ENCODE results near the gene KHK. TPM values are rescaled to one million over a fixed set of nuclear protein-coding genes. Genes with fewer than 3 reads are reported as not detected.

The KHK gene
- 1 to 10 TPM; 1.9 to 5.5 (median 3.2) TPM for total RNA-seq
- 1.7 TPM for polyA plus RNA-seq
- long read RNA-seq, donor 1, transcript KHK-202 (8 exons, 2,411 nt), result major isoform, 7 of 9 reads
- long read RNA-seq, donor 1, partial matches to known transcripts, result 0 of 9 reads
- long read RNA-seq, donor 1, other reads (novel, unspliced or antisense), result 2 of 9 reads
- long read RNA-seq, donor 2, partial matches to known transcripts, result 0 of 3 reads
- long read RNA-seq, donor 2, other reads (novel, unspliced or antisense), result 0 of 3 reads
- long read RNA-seq, donor 3, transcript KHK-202 (8 exons, 2,411 nt), result major isoform, 15 of 23 reads
- long read RNA-seq, donor 3, partial matches to known transcripts, result 1 of 23 reads
- long read RNA-seq, donor 3, other reads (novel, unspliced or antisense), result 7 of 23 reads
- long read RNA-seq, donor 4, partial matches to known transcripts, result 0 of 2 reads
- long read RNA-seq, donor 4, other reads (novel, unspliced or antisense), result 0 of 2 reads

GRCh38 chr2:27086724-27087593 lies at the start of gene KHK:
Gene KHK, plus strand, starts transcription at chr2:27086772. Its CDS starts 488 bp downstream, at chr2:27087260.
- H3K4me1 ChIP-seq (ENCODE audit: control insufficient read depth, insufficient read depth, low read length), result no peaks in the 10 kb centered on the region
- peak; percentile 69 to 86 (median 85) for DNase-seq

GRCh38 chr2:27038012-27038411 lies 48.6 kb upstream of the KHK start:
- no peaks in the 10 kb centered on the region for H3K27me3 ChIP-seq (ENCODE audit: control insufficient read depth, insufficient read depth)
- no peaks in the 10 kb centered on the region for H3K4me1 ChIP-seq (ENCODE audit: control insufficient read depth, insufficient read depth, low read length)
- no peak overlapping the region for H3K4me3 ChIP-seq (ENCODE audit: low read length)
- no peaks in the 10 kb centered on the region for H3K9me3 ChIP-seq (ENCODE audit: control insufficient read depth, low read length)
- DNase-seq, result no peak
- no peak for ATAC-seq
- no peak overlapping the region for H3K27ac ChIP-seq (ENCODE audit: low read length)
- WGBS, result 88% methylated on average over 6 of the region's 6 CpGs
- intact Hi-C loops (cut with DNase I), result loop anchor here in 2 of 4 donors (10.0 kb wide), 1 partner anchor 47 kb away; the partner anchor contains the start of gene KHK (in 2 of the 2)

More at GRCh38 chr2:27086724-27087593, at the start of gene KHK:
- H3K27me3 ChIP-seq (ENCODE audit: control insufficient read depth, insufficient read depth), result no peaks in the 10 kb centered on the region
- H3K27ac ChIP-seq (ENCODE audit: low read length), result peak within 1 kb of the TSS; percentile 67
- H3K9me3 ChIP-seq (ENCODE audit: control insufficient read depth, low read length), result no peaks in the 10 kb centered on the region
- WGBS, result 11% methylated on average over 54 of the region's 54 CpGs
- peak; percentile 24 to 38 for ATAC-seq
- intact Hi-C loops (cut with DNase I), result loop anchor here (5.0 to 10.0 kb wide), 5 partner anchors 35 to 125 kb away; partner anchors contain the start of genes TMEM214 (in 3 of the 4) and AGBL5 (in 1 of the 4)
- H3K4me3 ChIP-seq (ENCODE audit: low read length), result peak within 1 kb of the TSS; percentile 74

DNA sequence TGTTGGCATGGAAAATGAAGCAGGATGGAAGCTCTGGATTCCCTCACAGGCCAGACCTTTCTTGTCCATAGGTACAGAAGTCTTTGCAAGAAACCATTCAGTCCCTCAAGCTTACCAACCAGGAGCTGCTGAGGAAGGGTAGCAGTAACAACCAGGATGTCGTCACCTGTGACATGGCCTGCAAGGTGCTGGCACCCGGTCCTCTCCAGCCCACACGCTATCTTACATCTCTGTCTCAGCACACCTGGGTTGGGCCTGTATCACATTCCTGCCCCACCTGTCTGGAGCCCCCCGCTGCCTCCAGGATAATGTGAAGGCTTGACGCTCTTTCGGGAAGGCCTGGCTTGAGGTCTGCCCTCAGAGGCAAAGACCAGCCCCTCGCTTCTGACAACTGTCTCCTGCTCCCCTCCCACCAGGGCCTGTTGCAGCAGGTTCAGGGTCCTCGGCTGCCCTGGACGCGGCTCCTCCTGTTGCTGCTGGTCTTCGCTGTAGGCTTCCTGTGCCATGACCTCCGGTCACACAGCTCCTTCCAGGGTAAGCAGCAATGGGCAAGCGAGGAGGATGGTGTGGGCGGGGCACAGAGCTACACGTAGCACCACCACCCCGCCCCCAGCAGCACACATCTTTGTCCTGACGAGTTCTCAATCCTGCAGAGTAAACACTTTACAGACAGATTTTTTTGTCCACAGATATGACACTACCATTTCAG lies 47.8 kb upstream of the KHK start:
- DNase-seq (no peak), ATAC-seq (no peak)
- Histone ChIP-seq H3K9me3 (ENCODE audit: control insufficient read depth, low read length) (no peaks in the 10 kb centered on the region), H3K4me1 (ENCODE audit: control insufficient read depth, insufficient read depth, low read length) (no peaks in the 10 kb centered on the region), H3K4me3 (ENCODE audit: low read length) (no peak overlapping the region), H3K27me3 (ENCODE audit: control insufficient read depth, insufficient read depth) (no peaks in the 10 kb centered on the region), H3K27ac (ENCODE audit: low read length) (no peak overlapping the region)
- intact Hi-C loops (cut with DNase I), result loop anchor here in 2 of 4 donors (10.0 kb wide), 1 partner anchor 46 kb away; the partner anchor contains the start of gene KHK (in 2 of the 2)
- WGBS, result 81% methylated on average over 17 of the region's 17 CpGs

- no peaks in the 10 kb centered on the region for H3K4me1 ChIP-seq (ENCODE audit: control insufficient read depth, insufficient read depth, low read length)
- DNase-seq, result no peak
- no peak for ATAC-seq
- intact Hi-C loops (cut with DNase I), result loop anchor here in 2 of 4 donors (10.0 kb wide), 1 partner anchor 45 kb away; the partner anchor contains the start of gene KHK (in 2 of the 2)
- no peak overlapping the region for H3K4me3 ChIP-seq (ENCODE audit: low read length)
- WGBS, result 93% methylated on average over 6 of the region's 6 CpGs
- H3K27ac ChIP-seq (ENCODE audit: low read length), result no peak overlapping the region
- H3K9me3 ChIP-seq (ENCODE audit: control insufficient read depth, low read length), result no peaks in the 10 kb centered on the region
- H3K27me3 ChIP-seq (ENCODE audit: control insufficient read depth, insufficient read depth), result no peaks in the 10 kb centered on the region
Observed at GRCh38 chr2:27039426-27039825, 47.1 kb upstream of the KHK start.

DNA sequence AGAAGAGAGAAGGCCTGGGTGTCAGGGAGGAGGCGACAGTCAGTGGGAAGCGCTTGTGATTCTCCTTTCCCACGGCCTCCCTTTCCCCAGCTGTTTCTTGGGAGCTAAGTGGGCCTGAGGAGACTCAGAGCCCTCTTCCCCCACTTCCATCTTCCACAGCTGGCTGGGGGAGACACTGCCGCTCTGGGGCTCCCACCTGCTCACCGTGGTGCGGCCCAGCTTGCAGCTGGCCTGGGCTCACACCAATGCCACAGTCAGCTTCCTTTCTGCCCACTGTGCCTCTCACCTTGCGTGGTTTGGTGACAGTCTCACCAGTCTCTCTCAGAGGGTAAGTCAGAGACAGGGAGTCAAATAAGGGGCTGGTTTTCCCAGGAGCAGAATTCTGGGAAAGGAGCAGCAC lies 46.7 kb upstream of the KHK start:
- intact Hi-C loops (cut with DNase I), result loop anchor here in 2 of 4 donors (10.0 kb wide), 1 partner anchor 45 kb away; the partner anchor contains the start of gene KHK (in 2 of the 2)
- 90% methylated on average over 7 of the region's 7 CpGs for WGBS
- ATAC-seq (no peak), DNase-seq (no peak)
- no peaks in the 10 kb centered on the region for H3K9me3 ChIP-seq (ENCODE audit: control insufficient read depth, low read length)
- no peak overlapping the region for H3K27ac ChIP-seq (ENCODE audit: low read length)
- no peaks in the 10 kb centered on the region for H3K27me3 ChIP-seq (ENCODE audit: control insufficient read depth, insufficient read depth)
- no peaks in the 10 kb centered on the region for H3K4me1 ChIP-seq (ENCODE audit: control insufficient read depth, insufficient read depth, low read length)
- H3K4me3 ChIP-seq (ENCODE audit: low read length), result no peak overlapping the region

DNA sequence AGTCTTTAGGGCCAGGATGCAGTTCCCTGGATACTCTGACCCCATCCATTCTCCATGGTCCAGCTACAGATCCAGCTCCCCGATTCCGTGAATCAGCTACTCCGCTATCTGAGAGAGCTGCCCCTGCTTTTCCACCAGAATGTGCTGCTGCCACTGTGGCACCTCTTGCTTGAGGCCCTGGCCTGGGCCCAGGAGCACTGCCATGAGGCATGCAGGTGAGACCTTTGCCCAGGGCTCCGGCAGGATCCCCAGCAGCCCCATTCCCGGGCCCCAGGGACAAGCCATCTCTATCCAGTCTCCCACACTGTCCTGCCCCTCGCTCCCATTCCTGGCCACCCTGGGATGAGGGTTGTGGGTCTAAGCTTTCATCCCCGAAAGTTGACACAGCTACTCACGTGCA lies 46.3 kb upstream of the KHK start:
- ATAC-seq (peak in 1 of 2 donors; percentile 4), DNase-seq (no peak)
- 90% methylated on average over 8 of the region's 8 CpGs for WGBS
- Histone ChIP-seq H3K9me3 (ENCODE audit: control insufficient read depth, low read length) (no peaks in the 10 kb centered on the region), H3K4me3 (ENCODE audit: low read length) (no peak overlapping the region), H3K27me3 (ENCODE audit: control insufficient read depth, insufficient read depth) (no peaks in the 10 kb centered on the region), H3K27ac (ENCODE audit: low read length) (no peak overlapping the region), H3K4me1 (ENCODE audit: control insufficient read depth, insufficient read depth, low read length) (no peaks in the 10 kb centered on the region)
- intact Hi-C loops (cut with DNase I), result no loop called here

DNA sequence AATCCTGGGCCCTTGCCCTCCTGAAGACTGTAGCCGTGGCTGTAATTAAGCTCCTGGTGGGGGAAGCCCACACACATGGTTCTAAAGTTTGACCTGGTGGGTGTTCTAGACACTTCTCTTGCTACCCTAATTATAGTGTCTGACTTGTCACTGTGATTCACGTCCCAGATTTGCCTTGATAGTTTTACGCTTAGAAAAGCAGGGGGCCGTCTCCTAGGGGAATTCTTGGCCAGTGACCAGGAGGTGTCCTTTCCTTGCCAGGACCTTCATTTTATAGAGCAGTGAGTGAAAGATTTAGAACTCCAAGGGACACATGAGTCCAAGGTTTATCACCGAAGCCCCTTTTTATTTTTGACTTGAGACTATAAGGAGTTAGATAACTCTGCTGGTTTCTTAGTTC lies 44.8 kb upstream of the KHK start:
- intact Hi-C loops (cut with DNase I), result no loop called here
- H3K4me3 ChIP-seq (ENCODE audit: low read length), result no peak overlapping the region
- ATAC-seq (no peak), DNase-seq (no peak)
- H3K27ac ChIP-seq (ENCODE audit: low read length), result no peak overlapping the region
- H3K27me3 ChIP-seq (ENCODE audit: control insufficient read depth, insufficient read depth), result no peaks in the 10 kb centered on the region
- WGBS, result 31% methylated on average over 5 of the region's 5 CpGs
- no peaks in the 10 kb centered on the region for H3K9me3 ChIP-seq (ENCODE audit: control insufficient read depth, low read length)
- H3K4me1 ChIP-seq (ENCODE audit: control insufficient read depth, insufficient read depth, low read length), result no peaks in the 10 kb centered on the region

GRCh38 chr2:27042159-27042661 lies 44.4 kb upstream of the KHK start:
- intact Hi-C loops (cut with DNase I), result no loop called here
- Histone ChIP-seq H3K9me3 (ENCODE audit: control insufficient read depth, low read length) (no peaks in the 10 kb centered on the region), H3K4me1 (ENCODE audit: control insufficient read depth, insufficient read depth, low read length) (no peaks in the 10 kb centered on the region), H3K4me3 (ENCODE audit: low read length) (no peak overlapping the region), H3K27me3 (ENCODE audit: control insufficient read depth, insufficient read depth) (no peaks in the 10 kb centered on the region), H3K27ac (ENCODE audit: low read length) (no peak overlapping the region)
- ATAC-seq, result no peak
- WGBS, result 68% methylated on average over 10 of the region's 10 CpGs
- no peak for DNase-seq

- WGBS, result 86% methylated on average over 7 of the region's 7 CpGs
- no peak overlapping the region for H3K4me3 ChIP-seq (ENCODE audit: low read length)
Observed at GRCh38 chr2:27042985-27043634, 43.5 kb upstream of the KHK start.

More at GRCh38 chr2:27042985-27043634, 43.5 kb upstream of the KHK start:
- Histone ChIP-seq H3K4me1 (ENCODE audit: control insufficient read depth, insufficient read depth, low read length) (no peaks in the 10 kb centered on the region), H3K27ac (ENCODE audit: low read length) (no peak overlapping the region), H3K27me3 (ENCODE audit: control insufficient read depth, insufficient read depth) (no peaks in the 10 kb centered on the region), H3K9me3 (ENCODE audit: control insufficient read depth, low read length) (no peaks in the 10 kb centered on the region)
- intact Hi-C loops (cut with DNase I), result no loop called here
- DNase-seq (no peak), ATAC-seq (no peak)
